HG03439 (cell line): Measurements from ENCODE around the gene PPFIA4.

Experiments
- ATAC-seq: cut with Tn5 transposase; IDR thresholded peaks from one replicate; pipeline ENCODE4 v1.9.1; 2021; ENCODE audit warnings: mild to moderate bottlenecking, moderate library complexity; ENCODE audit not compliant: unreplicated experiment

PPFIA4 gene

DNA sequence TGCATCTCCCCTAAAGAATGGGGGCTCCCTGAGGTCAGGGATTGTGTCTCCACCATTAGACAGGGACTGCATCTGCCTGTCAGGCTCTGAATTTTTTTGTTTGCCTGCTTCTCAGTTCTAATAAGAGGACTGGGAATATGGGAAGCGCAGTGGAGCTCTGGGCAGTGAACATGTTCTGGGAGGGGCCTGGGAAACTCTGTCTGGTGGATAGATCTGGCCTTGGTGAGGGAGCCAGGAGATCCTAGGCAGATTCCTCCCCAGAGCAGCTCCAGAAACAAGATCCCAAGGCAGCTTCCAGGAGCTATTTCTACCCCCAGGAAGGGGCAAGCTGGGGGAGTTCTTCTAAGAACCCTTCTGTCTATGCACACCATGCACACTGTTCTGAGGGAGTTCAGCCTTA lies 72.2 kb downstream of the PPFIA4 start:
- no peak for ATAC-seq

DNA sequence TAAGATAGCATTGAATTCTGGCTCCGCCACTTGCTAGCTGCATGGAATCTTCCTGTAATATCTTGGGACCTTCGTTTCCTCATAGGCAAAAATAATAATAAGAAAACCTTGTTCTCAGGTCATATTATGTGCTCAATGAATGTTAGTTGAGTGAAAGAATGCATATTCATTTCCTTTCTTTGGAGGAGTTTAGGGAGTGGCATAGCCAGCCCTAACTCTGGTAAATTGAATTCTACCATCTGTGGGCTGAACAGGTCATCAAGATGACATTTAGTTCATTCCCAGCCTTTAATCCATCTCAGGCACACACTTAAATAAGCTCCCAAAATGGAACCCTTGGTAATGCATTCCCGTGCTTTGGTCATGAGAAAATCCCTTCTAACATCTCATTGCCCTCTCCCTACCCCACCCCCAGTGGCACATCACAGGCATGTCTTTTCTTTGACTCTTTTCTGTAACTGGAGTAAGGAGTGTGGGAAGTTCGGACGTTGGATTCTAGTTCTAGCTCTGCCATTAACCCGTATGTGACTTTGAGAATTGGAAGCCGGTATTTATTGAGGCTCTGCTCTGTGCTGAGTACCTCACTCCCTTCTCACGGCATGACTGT lies 72.7 kb downstream of the PPFIA4 start:
- ATAC-seq: no peak

- no peak for ATAC-seq
Measured at GRCh38 chr1:203099805-203100515, 73.7 kb downstream of the PPFIA4 start.

GRCh38 chr1:203100516-203100869 lies 74.2 kb downstream of the PPFIA4 start:
- no peak for ATAC-seq

GRCh38 chr1:203101813-203102634 lies 75.7 kb downstream of the PPFIA4 start:
- no peak for ATAC-seq

GRCh38 chr1:203103216-203103615 lies 76.9 kb downstream of the PPFIA4 start:
- no peak for ATAC-seq

GRCh38 chr1:203103829-203104495 lies 77.7 kb downstream of the PPFIA4 start:
- no peak for ATAC-seq

DNA sequence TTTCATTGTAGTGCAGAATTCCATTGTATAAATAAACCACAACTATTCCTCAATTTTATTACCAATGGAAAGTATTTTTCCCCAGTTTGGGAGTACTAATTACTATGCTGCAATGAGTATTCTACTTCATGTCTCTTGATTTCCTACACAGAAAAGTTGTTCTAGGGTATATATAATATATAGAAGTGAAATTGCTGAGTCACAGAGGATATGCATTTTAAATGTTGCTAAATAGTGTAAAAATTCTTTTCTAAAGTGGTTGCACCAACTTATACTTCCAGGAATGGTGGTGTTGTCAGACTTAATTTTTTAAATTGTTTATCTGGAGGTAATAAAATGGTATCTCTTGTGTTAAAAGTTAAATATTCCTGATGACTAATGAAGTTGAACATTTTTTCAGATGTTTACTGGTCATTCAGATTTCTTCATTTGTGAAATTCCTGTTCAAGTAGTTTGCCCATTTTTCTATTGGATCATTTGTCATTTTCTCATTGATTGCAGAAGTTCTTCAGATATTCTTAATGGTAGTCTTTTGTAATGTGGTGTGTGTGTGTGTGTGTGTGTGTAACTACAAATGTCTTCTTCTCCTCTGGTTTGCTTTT lies 78.6 kb downstream of the PPFIA4 start:
- no peak for ATAC-seq

- ATAC-seq: no peak
Measured at GRCh38 chr1:203112475-203112874, 86.2 kb downstream of the PPFIA4 start.

DNA sequence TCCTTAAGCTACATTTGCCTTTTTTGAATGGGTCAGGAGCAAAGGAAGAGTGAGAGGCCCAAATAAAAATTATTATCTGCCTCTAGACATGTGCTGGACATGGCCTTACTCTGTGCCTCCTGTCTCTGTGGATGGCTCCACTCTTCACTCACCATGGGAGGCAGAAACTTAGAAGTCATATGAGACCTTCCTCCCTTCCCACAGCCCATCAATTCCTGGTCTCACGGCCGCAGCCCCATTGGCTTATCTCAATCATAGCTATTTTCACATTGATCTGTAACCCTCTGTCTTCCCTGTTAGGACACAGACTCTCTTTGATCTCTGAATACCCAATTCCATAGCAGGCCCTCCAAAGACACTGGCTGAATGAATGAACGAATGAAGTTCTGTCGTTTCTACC lies 87.0 kb downstream of the PPFIA4 start:
- ATAC-seq: no peak

DNA sequence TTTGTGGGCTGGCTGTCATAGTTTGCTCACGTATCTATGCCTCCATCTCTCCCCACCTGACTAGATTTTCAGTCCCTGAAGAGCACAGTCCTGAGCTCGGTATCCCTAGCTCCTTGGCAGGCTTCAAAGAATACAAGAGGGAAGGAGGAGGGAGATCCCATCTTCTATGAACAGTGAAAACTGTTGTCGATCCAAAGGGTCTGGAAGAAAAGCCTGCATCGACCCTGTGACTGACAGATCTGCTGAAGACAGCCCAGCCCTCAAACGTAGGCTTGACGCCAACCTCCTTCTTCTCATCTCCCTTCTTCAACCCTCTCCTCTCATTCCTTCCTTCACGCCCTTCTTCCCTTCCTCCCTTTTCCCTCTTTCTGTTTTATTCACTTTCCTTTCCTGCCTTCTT lies 87.9 kb downstream of the PPFIA4 start:
- no peak for ATAC-seq

DNA sequence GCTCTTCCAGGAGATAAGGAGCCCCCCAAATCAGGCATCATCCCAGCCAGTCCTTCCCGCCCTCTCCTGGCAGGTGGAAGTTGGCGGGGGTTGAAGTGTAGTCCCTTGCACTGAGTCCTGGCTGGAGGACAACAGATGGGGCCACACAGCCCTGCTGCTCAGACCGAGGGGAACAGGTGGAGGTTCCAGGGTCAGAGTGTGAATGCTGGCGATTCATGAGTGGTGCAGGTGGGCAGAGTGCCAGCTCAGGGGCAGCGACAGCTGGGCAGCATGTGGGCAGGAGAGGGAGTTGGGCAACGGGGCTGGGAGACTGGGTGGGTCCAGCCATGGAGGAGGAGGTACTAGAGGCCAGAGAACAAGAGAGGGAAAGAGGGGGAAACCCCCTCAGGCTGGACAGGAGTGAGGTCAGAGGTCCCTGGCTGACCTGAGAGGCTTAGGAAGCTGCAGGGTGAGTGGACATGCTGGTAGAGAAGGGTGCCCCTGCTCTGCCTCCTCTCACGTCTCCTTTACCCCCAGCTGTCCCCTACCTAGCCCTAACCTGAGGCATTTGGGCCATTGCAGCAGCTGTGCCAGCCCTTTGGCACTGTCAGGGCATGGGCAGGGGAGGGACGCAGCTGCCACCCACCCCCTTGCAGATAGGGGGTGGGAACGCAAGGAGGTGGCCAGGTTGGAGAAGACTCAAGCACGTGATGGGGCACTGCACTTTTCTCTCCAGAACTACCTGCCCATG lies 90.0 kb downstream of the PPFIA4 start:
- ATAC-seq: no peak

DNA sequence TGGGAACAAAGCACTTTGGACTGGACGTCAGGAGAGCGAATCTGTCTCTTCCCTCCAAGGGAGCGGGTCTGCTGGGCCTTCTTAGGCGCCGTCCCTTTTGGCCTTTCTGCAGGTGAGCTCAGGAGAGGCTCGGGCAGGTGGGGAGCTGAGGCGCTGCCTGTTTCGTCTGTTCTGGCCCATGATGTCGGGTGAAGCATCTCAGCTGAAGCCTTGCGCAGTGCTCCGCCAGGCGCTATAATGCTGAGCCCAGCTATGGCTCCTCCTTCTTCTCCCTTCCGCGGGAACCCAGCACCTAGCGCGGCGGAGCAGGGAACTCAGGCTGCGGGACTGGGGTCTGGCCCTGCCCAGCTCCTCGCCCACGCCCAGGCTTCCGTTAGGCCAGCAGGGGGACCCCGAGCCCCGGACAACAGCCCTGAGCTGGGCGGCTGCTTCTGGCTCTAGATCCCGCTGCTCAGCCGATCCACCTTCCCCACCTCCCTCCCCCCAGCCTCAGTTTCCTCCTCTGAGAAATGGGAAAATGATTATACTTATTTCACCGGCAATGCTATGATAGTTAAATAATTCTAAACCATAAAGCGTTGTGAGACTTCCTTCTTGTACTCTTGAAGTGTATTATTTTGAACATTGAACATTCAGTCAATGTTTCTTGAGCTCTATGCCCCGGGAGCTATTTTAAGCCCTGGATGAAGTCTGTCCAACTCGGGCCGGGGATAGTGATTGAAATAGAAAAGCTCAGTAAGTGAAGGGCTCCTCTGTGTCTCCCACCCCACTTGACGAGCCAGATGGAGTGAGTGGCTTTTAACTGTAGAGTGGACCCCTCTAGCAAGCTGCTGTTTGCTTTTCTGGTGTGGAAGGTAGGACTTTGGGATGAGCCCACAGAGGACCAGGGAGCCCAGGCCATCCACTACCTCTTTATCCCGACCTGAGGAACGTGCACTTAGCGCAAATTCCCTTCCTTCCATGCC lies 91.6 kb downstream of the PPFIA4 start:
- ATAC-seq: no peak

DNA sequence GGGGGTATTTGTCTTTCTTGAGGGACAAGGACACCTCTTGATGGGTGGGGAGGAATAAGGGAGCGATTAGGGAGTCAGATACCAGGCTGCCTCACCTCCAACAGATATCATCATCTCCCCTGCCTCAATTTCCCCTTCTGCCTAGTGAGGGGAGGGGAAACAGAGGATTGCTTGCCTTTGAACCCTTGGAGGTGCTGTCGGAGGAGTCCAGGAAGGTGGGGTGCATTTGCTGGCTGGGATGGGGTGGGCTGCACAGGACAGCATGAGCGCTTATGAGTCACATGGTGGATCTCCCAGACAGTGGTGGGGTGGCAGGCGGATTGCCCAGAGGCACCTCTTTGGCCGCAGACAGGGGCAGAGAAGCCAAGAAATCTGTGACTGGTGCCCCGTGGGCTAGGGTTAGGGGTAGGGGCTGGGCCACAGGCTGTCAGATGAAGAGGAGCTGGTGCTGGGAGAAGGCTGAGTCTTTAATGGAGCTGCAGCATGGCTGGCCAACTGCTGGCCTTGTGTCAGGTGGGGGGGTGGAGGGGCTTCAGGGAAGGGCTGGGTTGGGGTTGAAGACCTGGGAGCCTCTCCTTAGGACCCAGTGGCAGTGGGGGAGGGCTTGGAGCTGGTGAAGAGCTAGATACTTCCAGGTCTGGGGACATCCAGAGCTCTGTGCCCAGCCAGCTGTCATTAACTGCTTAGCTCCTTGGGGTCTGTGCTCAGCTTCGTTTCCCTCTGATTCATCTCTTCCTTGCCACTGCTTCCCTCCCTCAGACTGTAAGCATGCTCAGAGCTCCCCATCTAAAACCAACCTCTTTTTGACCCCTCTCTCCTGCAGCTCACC lies 94.2 kb downstream of the PPFIA4 start:
- ATAC-seq: no peak

- no peak for ATAC-seq
Measured at GRCh38 chr1:203121186-203122015, 95.1 kb downstream of the PPFIA4 start.

- ATAC-seq: no peak
Measured at GRCh38 chr1:203122159-203122558, 95.9 kb downstream of the PPFIA4 start.

DNA sequence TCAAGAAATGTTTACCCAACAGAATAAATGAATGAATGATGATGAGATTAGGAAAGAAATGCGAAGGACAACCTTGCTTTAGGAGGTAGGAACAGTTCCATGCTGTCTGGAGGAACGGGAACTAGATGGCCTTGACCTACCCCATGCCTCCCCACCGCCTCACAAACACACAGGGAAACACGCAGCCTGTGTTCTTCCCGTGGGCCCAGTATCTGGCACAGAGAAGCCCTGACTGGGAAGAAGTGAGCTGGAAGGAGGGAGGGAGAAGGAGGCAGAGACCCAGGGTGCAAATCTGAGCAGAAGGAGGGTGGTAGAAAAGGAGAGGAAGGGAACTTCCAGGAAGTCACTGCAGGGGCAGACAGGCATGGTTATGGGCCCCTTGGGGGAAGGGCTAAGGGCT lies 97.7 kb downstream of the PPFIA4 start:
- no peak for ATAC-seq
